Adrenal gland (tissue), 12 donors: ENCODE data around the gene IMMP1L. TPM values are rescaled to one million over a fixed set of nuclear protein-coding genes. Genes with fewer than 3 reads are reported as not detected.

Source experiments
- DNase-seq, 7 donors: peaks; one replicate each; pipeline ENCODE4 v3.0.0-alpha.2; 2019 to 2020
- H3K27ac ChIP-seq, 5 donors: fragments of 200-600 bp; sonication (generic) in 4 of 5; 1 replicate in 3 of 5; 2 replicates in 2 of 5; pipeline versions ENCODE4 v1.5.1 to v1.8.0; 2016 to 2020; ENCODE audit warnings: mild to moderate bottlenecking in 1 of 5
- H3K27me3 ChIP-seq: fragments of 200-600 bp; 2 replicates; pipeline ENCODE4 v1.8.0; 2021
- H3K36me3 ChIP-seq, 2 donors: fragments of 200-600 bp; replicated peaks in 1 of 2; 1 replicate in 1 of 2; 2 replicates in 1 of 2; pipeline versions ENCODE4 v1.5.1 to v1.8.0; 2018 to 2022
- H3K4me1 ChIP-seq, 2 donors: fragments of 200-600 bp; replicated peaks in 1 of 2; 1 replicate in 1 of 2; 2 replicates in 1 of 2; pipeline versions ENCODE4 v1.5.1 to v1.8.0; 2018 to 2021
- H3K4me3 ChIP-seq, 4 donors: fragments of 200-600 bp; sonication (generic) in 3 of 4; one replicate each; pipeline ENCODE4 v1.5.1; 2016 to 2018
- H3K9me3 ChIP-seq, 3 donors: fragments of 200-600 bp; sonication (generic) in 1 of 3; replicated peaks in 1 of 3; 1 replicate in 2 of 3; 2 replicates in 1 of 3; pipeline versions ENCODE4 v1.5.1 to v1.8.0; 2016 to 2021
- POLR2A ChIP-seq, 2 donors: fragments of 450-650 bp; IDR thresholded peaks; one replicate each; pipeline ENCODE4 v1.6.1; 2017; ENCODE audit warnings: antibody characterized with exemption in 2 of 2, mild to moderate bottlenecking in 2 of 2, moderate library complexity in 1 of 2
- WGBS, 4 donors: extraction: QIAGEN DNeasy Blood & Tissue Kit in 2 of 4; methylation state at CpG; one replicate each; pipeline versions ENCODE4 v1.1.5 to v1.1.7; 2013 to 2017; 5-methylcytosine and 5-hydroxymethylcytosine counted together
- intact Hi-C, 2 donors: fragments of 100-400 bp; cut with DNase I; formaldehyde crosslinking; loops; one replicate each; pipeline versions ENCODE4 v1.14.1 to v1.15.0; 2022 to 2023
- polyA plus RNA-seq, 3 donors: library from polyadenylated mRNA; stranded (reverse); fragments of 200-250 nt in 2 of 3; fragments of 350-450 nt in 1 of 3; fragmentation: Illumina TruSeq in 1 of 3; extraction: RNeasy Lipid Tissue Mini Kit (QIAGEN cat#74804) in 1 of 3; gene quantifications; one replicate each; pipeline ENCODE4 v1.2.3, GENCODE V29; 2013 to 2014
- total RNA-seq, 9 donors: library from RNA; depleted of rRNA in 4 of 9; stranded (reverse); fragments of >200 nt in 4 of 9; fragments of 120-200 nt in 1 of 9; fragmentation: NEBNext Ultra II Directional in 1 of 9; extraction: Animal tissue kit (Norgen Biotek cat#: 25700) in 1 of 9; gene quantifications; one replicate each; pipeline versions ENCODE4 v1.1.0 to v1.2.4, GENCODE V29; 2013 to 2023
- TF ChIP-seq, protein P1 (sequence below), 6 experiments: fragments of 450-650 bp in 4 of 6; fragments of 200-600 bp in 2 of 6; sonication (generic) in 1 of 6; IDR thresholded peaks; 1 replicate in 5 of 6; 2 replicates in 1 of 6; pipeline versions ENCODE4 v1.5.1 to v1.8.0; 2016 to 2021; ENCODE audit warnings: antibody characterized with exemption in 6 of 6, mild to moderate bottlenecking in 2 of 6, moderate library complexity in 1 of 6
- donor health status: healthy with polysubstance abuse.
- donor health status: Bipolar disorder and iron deficiency.
- donor health status: DM: yes; HTN: yes; CAD: no.
- donor health status: DM: no; HTN: no; CAD: no.
- donor health status: DM: no; HTN: no; CAD: no.
- donor health status: DM: yes; HTN: yes; CAD: no.

IMMP1L gene
- total and polyA plus RNA-seq, 12 donors: 5.2 to 71.9 (median 19.0) TPM

DNA sequence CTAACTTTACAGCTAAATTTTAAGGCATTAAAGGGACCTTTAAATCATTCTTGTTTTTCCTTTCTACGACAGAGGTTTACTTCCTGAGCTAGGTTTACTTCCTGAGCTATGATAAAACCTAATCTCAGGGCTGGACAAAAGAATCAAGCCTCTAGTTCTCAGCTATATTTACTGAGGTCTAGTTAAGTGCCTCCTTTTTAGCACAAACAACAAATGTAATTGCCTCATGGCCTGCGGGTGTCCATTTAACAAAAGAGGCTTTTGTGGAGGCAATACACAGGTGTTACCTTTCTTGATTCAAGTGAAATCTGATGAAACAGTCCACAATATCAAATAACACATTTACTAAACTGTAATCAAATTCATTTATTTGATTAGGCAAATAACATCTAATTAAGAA lies 67.3 kb downstream of the IMMP1L start:
- H3K4me1 ChIP-seq: no peaks in the 10 kb centered on the region
- H3K4me3 ChIP-seq: no peak overlapping the region
- DNase-seq: no peak
- no peak overlapping the region for H3K27ac ChIP-seq
- H3K27me3 ChIP-seq: no peaks in the 10 kb centered on the region
- 62 to 86% (median 72%) methylated on average over 2 of the region's 2 CpGs for WGBS, 4 donors
- intact Hi-C loops: no loop called here
- H3K36me3 ChIP-seq: no peaks in the 10 kb centered on the region
- peaks cover 0 to 5% (median 0%) of the 10 kb centered on the region in 3 donors for H3K9me3 ChIP-seq
- TF ChIP-seq, protein P1, sequence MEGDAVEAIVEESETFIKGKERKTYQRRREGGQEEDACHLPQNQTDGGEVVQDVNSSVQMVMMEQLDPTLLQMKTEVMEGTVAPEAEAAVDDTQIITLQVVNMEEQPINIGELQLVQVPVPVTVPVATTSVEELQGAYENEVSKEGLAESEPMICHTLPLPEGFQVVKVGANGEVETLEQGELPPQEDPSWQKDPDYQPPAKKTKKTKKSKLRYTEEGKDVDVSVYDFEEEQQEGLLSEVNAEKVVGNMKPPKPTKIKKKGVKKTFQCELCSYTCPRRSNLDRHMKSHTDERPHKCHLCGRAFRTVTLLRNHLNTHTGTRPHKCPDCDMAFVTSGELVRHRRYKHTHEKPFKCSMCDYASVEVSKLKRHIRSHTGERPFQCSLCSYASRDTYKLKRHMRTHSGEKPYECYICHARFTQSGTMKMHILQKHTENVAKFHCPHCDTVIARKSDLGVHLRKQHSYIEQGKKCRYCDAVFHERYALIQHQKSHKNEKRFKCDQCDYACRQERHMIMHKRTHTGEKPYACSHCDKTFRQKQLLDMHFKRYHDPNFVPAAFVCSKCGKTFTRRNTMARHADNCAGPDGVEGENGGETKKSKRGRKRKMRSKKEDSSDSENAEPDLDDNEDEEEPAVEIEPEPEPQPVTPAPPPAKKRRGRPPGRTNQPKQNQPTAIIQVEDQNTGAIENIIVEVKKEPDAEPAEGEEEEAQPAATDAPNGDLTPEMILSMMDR (IDR thresholded peaks at IDR 0.05): no peak
- TF ChIP-seq POLR2A (IDR thresholded peaks at IDR 0.05): no peak

DNA sequence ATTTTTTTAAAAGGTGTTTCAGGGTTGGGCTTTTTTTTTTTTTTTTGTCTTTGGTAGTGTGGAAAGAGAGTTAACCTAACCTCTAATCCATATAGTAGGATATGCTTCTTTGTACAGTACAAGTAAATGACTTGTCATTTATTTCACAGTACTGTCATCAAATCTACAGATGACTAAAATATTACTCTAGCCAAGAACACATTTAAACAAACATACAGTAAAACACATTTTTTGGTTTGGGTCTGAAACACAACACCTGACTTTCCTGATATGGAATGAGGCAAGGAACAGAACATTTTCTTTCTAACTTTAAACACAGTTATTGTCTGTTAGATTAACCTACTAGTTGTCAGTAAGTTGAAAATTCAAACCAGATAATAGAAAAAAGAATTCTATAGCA lies 68.1 kb downstream of the IMMP1L start:
- no peaks in the 10 kb centered on the region for H3K27me3 ChIP-seq
- no peak for TF ChIP-seq POLR2A (IDR thresholded peaks at IDR 0.05)
- TF ChIP-seq, protein P1 (IDR thresholded peaks at IDR 0.05): no peak
- no peak overlapping the region for H3K4me3 ChIP-seq
- no peaks in the 10 kb centered on the region for H3K36me3 ChIP-seq
- intact Hi-C loops: no loop called here
- H3K9me3 ChIP-seq: peaks cover 0 to 5% (median 0%) of the 10 kb centered on the region in 3 donors
- no peaks in the 10 kb centered on the region for H3K4me1 ChIP-seq
- no peak overlapping the region for H3K27ac ChIP-seq
- no peak for DNase-seq

DNA sequence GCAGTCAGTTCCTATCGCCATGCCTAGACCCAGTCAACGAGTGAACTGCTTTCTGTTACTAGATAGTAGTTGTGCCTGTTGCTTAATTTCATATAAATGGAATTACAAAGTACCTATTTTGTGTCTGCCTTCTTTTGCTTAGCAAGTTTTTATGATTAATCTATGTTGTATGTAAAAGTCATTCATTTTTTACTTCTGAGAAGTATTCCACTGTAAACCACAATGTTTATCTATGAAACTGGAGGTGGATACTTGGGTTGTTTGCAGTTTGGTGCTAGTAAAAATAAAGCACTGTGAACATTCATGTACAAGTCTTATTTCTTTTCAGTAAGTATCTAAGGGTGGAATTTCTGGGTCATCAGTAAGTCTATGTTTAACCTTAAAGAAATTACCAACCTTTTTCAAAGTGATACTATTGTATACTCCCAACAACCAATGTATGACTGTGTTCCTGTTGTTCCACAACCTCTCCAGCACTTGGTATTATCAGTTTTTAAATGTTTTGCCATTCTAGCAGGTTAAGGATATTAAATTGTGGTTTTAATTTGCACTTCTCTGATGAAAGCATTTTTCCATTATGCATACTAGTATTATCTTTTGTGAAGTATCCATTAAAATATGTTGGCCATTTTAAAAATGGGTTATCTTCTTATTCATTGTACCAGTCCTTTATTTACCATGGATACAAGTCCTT lies 71.5 kb downstream of the IMMP1L start:
- no peak for DNase-seq
- Histone ChIP-seq H3K9me3 (peaks cover 0 to 5% (median 0%) of the 10 kb centered on the region in 3 donors), H3K27me3 (no peaks in the 10 kb centered on the region), H3K4me1 (no peaks in the 10 kb centered on the region), H3K36me3 (no peaks in the 10 kb centered on the region), H3K4me3 (no peak overlapping the region), H3K27ac (no peak overlapping the region)
- WGBS, 4 donors: 90 to 97% (median 95%) methylated on average over 2 of the region's 2 CpGs
- no peak for TF ChIP-seq POLR2A (IDR thresholded peaks at IDR 0.05)
- TF ChIP-seq, protein P1 (IDR thresholded peaks at IDR 0.05): no peak
- intact Hi-C loops: no loop called here

DNA sequence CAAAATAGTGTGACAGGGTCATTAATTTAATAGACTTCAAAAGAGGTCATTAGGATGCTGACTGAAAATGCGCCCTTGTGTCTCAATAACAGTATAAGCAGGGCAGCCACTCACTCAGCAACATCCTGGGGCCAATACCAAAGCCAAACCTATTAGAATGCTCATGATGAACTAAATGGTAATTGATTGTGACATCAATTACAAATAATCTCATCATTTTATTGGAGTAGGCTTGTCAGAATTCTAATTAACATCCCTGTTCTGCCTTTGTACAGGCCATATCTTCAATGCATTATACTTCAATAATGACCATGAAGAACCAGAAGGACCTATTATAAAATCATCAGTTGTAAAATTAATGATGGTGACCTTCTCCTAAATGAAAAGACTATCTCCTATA lies 75.6 kb downstream of the IMMP1L start:
- Histone ChIP-seq H3K27ac (no peak overlapping the region), H3K36me3 (no peaks in the 10 kb centered on the region), H3K9me3 (peaks cover 0 to 5% (median 0%) of the 10 kb centered on the region in 3 donors), H3K27me3 (no peaks in the 10 kb centered on the region), H3K4me3 (no peak overlapping the region), H3K4me1 (no peaks in the 10 kb centered on the region)
- TF ChIP-seq POLR2A (IDR thresholded peaks at IDR 0.05): no peak
- TF ChIP-seq, protein P1 (IDR thresholded peaks at IDR 0.05): no peak
- no peak for DNase-seq
- intact Hi-C loops: no loop called here
- 76 to 100% (median 92%) methylated on average over 1 of the region's 1 CpG for WGBS, 4 donors
